H1 (cell line): Measurements from ENCODE around the gene NUMB. TPM values are rescaled to one million over a fixed set of nuclear protein-coding genes. Genes with fewer than 3 reads are reported as not detected.

Experiments used
- CTCF ChIA-PET: fragments of 300-600 bp; sonication (Branson Sonifier 250); formaldehyde crosslinking; loops from one replicate; lab custom pipeline; 2021; ENCODE audit not compliant: partially characterized antibody; lab: Charles Lee
- POLR2A ChIA-PET: fragments of 300-600 bp; sonication (Branson Sonifier 250); formaldehyde crosslinking; loops from one replicate; lab custom pipeline; 2021; ENCODE audit warnings: inconsistent platforms; ENCODE audit not compliant: partially characterized antibody; lab: Charles Lee
- DNase-seq, 2 experiments: peaks; one replicate each; pipeline versions ENCODE4 v3.0.0 to v3.0.0-alpha.2; 2010 to 2022; ENCODE audit warnings: low spot score in 2 of 2, low read depth in 1 of 2, mixed read lengths in 1 of 2
- FAIRE-seq: peaks from 2 replicates; lab custom pipeline; 2011; peaks lifted over from hg19 to GRCh38; lab: Jason Lieb, UNC
- H2AFZ ChIP-seq: 2 replicates; pipeline ENCODE4 v1.8.1; 2012; ENCODE audit warnings: low read length, inconsistent platforms
- H2AK5ac ChIP-seq: 2 replicates; pipeline ENCODE4 v1.6.1; 2013; ENCODE audit warnings: low read depth, low read length
- H2BK120ac ChIP-seq: replicated peaks from 2 replicates; pipeline ENCODE3; 2013; ENCODE audit warnings: low read depth, low read length, inconsistent platforms
- H2BK12ac ChIP-seq: 2 replicates; pipeline ENCODE4 v1.6.1; 2013; ENCODE audit warnings: low read depth, low read length
- H2BK15ac ChIP-seq: 2 replicates; pipeline ENCODE4 v1.6.1; 2013; ENCODE audit warnings: low read length
- H2BK20ac ChIP-seq: 2 replicates; pipeline ENCODE4 v1.6.1; 2013; ENCODE audit warnings: low read length
- H2BK5ac ChIP-seq: 2 replicates; pipeline ENCODE4 v1.6.1; 2013; ENCODE audit warnings: low read depth, low read length
- H3K14ac ChIP-seq: 2 replicates; pipeline ENCODE4 v1.6.1; 2013; ENCODE audit warnings: inconsistent platforms; ENCODE audit not compliant: insufficient read length
- H3K18ac ChIP-seq: 2 replicates; pipeline ENCODE4 v1.6.1; 2013; ENCODE audit warnings: low read length; ENCODE audit errors: extremely low read depth
- H3K23ac ChIP-seq: 2 replicates; pipeline ENCODE4 v1.6.1; 2013; ENCODE audit warnings: inconsistent platforms; ENCODE audit not compliant: insufficient read length
- H3K23me2 ChIP-seq: 2 replicates; pipeline ENCODE4 v1.6.1; 2013; ENCODE audit warnings: low read depth, low read length
- H3K27ac ChIP-seq: 2 replicates; pipeline ENCODE4 v1.6.1; 2011; ENCODE audit warnings: low read depth, low read length, inconsistent platforms
- H3K27me3 ChIP-seq, 4 experiments: replicated peaks in 1 of 4; 1 replicate in 1 of 4; 2 replicates in 3 of 4; pipeline versions ENCODE4 v1.6.1 to v1.8.1; 2011 to 2013; ENCODE audit warnings: low read length in 3 of 4, mild to moderate bottlenecking in 3 of 4, inconsistent platforms in 2 of 4, mixed read lengths in 2 of 4, moderate library complexity in 1 of 4; ENCODE audit not compliant: control insufficient read depth in 3 of 4, insufficient read depth in 3 of 4; ENCODE audit errors: extremely low read depth in 1 of 4
- H3K36me3 ChIP-seq, 4 experiments: 2 replicates each; pipeline versions ENCODE4 v1.6.1 to v1.8.1; 2011 to 2013; ENCODE audit warnings: mild to moderate bottlenecking in 4 of 4, low read length in 3 of 4, moderate library complexity in 2 of 4, control low read depth in 1 of 4, inconsistent platforms in 1 of 4; ENCODE audit not compliant: insufficient read depth in 4 of 4, control insufficient read depth in 2 of 4
- H3K4ac ChIP-seq: replicated peaks from 2 replicates; pipeline ENCODE3; 2013; ENCODE audit warnings: low read length, low read depth, mixed read lengths, inconsistent platforms; ENCODE audit not compliant: insufficient read length
- H3K4me1 ChIP-seq, 4 experiments: replicated peaks in 1 of 4; 1 replicate in 1 of 4; 2 replicates in 3 of 4; pipeline versions ENCODE4 v1.6.1 to v1.8.1; 2011 to 2013; ENCODE audit warnings: low read length in 3 of 4, inconsistent platforms in 2 of 4, mixed read lengths in 1 of 4; ENCODE audit not compliant: insufficient read depth in 4 of 4, control insufficient read depth in 3 of 4
- H3K4me2 ChIP-seq, 2 experiments: 2 replicates each; pipeline versions ENCODE4 v1.6.1 to v1.8.1; 2011 to 2013; ENCODE audit warnings: low read depth in 2 of 2, low read length in 2 of 2, control low read depth in 1 of 2, inconsistent platforms in 1 of 2, mild to moderate bottlenecking in 1 of 2; ENCODE audit not compliant: insufficient read depth in 1 of 2
- H3K4me3 ChIP-seq, 4 experiments: fragments of 200-600, 300-600 bp in 1 of 4; sonication (generic), shearing (Covaris generic), sonication (Bioruptor Twin) in 1 of 4; 2 replicates each; pipeline versions ENCODE4 v1.5.1 to v1.8.1; 2011 to 2016; ENCODE audit warnings: low read length in 4 of 4, low read depth in 3 of 4, control low read depth in 2 of 4, inconsistent platforms in 2 of 4, mild to moderate bottlenecking in 2 of 4, mixed read lengths in 1 of 4, moderate library complexity in 1 of 4; ENCODE audit not compliant: insufficient read depth in 2 of 4; ENCODE audit errors: extremely low read depth in 1 of 4
- H3K56ac ChIP-seq: replicated peaks from 2 replicates; pipeline ENCODE3; 2013; ENCODE audit warnings: low read depth, mild to moderate bottlenecking, mixed read lengths, low read length, inconsistent platforms; ENCODE audit not compliant: insufficient read length
- H3K79me1 ChIP-seq: 2 replicates; pipeline ENCODE4 v1.6.1; 2013; ENCODE audit warnings: low read depth, low read length, control low read depth
- H3K79me2 ChIP-seq, 2 experiments: 2 replicates each; pipeline versions ENCODE4 v1.6.1 to v1.8.1; 2012 to 2013; ENCODE audit warnings: low read length in 2 of 2, mild to moderate bottlenecking in 2 of 2, inconsistent platforms in 1 of 2; ENCODE audit not compliant: insufficient read depth in 2 of 2, control insufficient read depth in 1 of 2
- H3K9ac ChIP-seq, 4 experiments: replicated peaks in 1 of 4; 1 replicate in 1 of 4; 2 replicates in 3 of 4; pipeline versions ENCODE4 v1.6.1 to v1.8.1; 2011 to 2013; ENCODE audit warnings: low read depth in 3 of 4, low read length in 3 of 4, control low read depth in 2 of 4, mild to moderate bottlenecking in 2 of 4, moderate library complexity in 2 of 4, inconsistent platforms in 1 of 4; ENCODE audit errors: extremely low read depth in 1 of 4
- H3K9me3 ChIP-seq, 2 experiments: 2 replicates each; pipeline versions ENCODE4 v1.6.1 to v1.8.1; 2012 to 2013; ENCODE audit warnings: mild to moderate bottlenecking in 2 of 2, moderate library complexity in 2 of 2, control low read depth in 1 of 2, inconsistent platforms in 1 of 2, low read depth in 1 of 2, low read length in 1 of 2, mixed read lengths in 1 of 2; ENCODE audit not compliant: insufficient read depth in 2 of 2
- H4K20me1 ChIP-seq, 2 experiments: replicated peaks in 1 of 2; 2 replicates each; pipeline versions ENCODE3 to v1.8.1; 2011 to 2013; ENCODE audit warnings: inconsistent platforms in 2 of 2, low read length in 2 of 2, mild to moderate bottlenecking in 1 of 2; ENCODE audit not compliant: insufficient read depth in 2 of 2, control insufficient read depth in 1 of 2
- H4K5ac ChIP-seq: 2 replicates; pipeline ENCODE4 v1.6.1; 2013; ENCODE audit warnings: low read length, low read depth, mixed read lengths, inconsistent platforms; ENCODE audit not compliant: insufficient read length
- H4K8ac ChIP-seq: 2 replicates; pipeline ENCODE4 v1.8.0; 2013; ENCODE audit warnings: mild to moderate bottlenecking, moderate library complexity, low read length, inconsistent platforms; ENCODE audit not compliant: insufficient read depth; ENCODE audit errors: extremely low read depth
- H4K91ac ChIP-seq: replicated peaks from 2 replicates; pipeline ENCODE3; 2013; ENCODE audit warnings: low read length, mixed read lengths, inconsistent platforms; ENCODE audit not compliant: insufficient read length
- BACH1 ChIP-seq: IDR thresholded peaks from 2 replicates; pipeline ENCODE4 v1.6.1; 2012; ENCODE audit warnings: low read length, improper control_type of control experiment
- BCL11A ChIP-seq, 2 experiments: IDR thresholded peaks; one replicate each; pipeline ENCODE4 v1.6.1; 2011; ENCODE audit warnings: low read depth in 2 of 2, low read length in 2 of 2, mild to moderate bottlenecking in 2 of 2
- CREB1 ChIP-seq: IDR thresholded peaks from 2 replicates; pipeline ENCODE4 v1.6.1; 2012; ENCODE audit warnings: inconsistent platforms
- EGR1 ChIP-seq: IDR thresholded peaks from 2 replicates; pipeline ENCODE4 v1.6.1; 2011; ENCODE audit warnings: low read depth, low read length, borderline replicate concordance
- GABPA ChIP-seq: IDR thresholded peaks from 2 replicates; pipeline ENCODE4 v1.6.1; 2011; ENCODE audit warnings: mild to moderate bottlenecking, low read length, moderate library complexity, borderline replicate concordance; ENCODE audit not compliant: insufficient read depth
- PHF8 ChIP-seq: fragments of 200-600 bp; sonication (generic); conservative IDR thresholded peaks from 2 replicates; pipeline ENCODE4 v1.7.1; 2012; ENCODE audit warnings: low read depth, mild to moderate bottlenecking, inconsistent platforms, low read length, moderate library complexity
- POLR2A ChIP-seq, 2 experiments: IDR thresholded peaks; 1 replicate in 1 of 2; 2 replicates in 1 of 2; pipeline ENCODE4 v1.6.1; 2011; ENCODE audit warnings: low read depth in 2 of 2, low read length in 2 of 2, mild to moderate bottlenecking in 2 of 2; ENCODE audit errors: control extremely low read depth in 1 of 2
- RBBP5 ChIP-seq: IDR thresholded peaks from 2 replicates; pipeline ENCODE4 v1.7.1; 2012; ENCODE audit warnings: low read depth, mild to moderate bottlenecking, inconsistent platforms, low read length, moderate library complexity, borderline replicate concordance
- SAP30 ChIP-seq: fragments of 300-600 bp; sonication (generic); IDR thresholded peaks from 2 replicates; pipeline ENCODE4 v1.7.1; 2012; ENCODE audit warnings: low read length, moderate library complexity, mild to moderate bottlenecking, inconsistent platforms; ENCODE audit not compliant: insufficient read depth, insufficient replicate concordance
- WGBS, 2 experiments: shearing (Covaris generic) in 1 of 2; methylation state at CpG; one replicate each; pipeline versions ENCODE4 v1.1.6 to v1.1.7; 2013 to 2015; ENCODE audit warnings: low lambda C conversion rate in 2 of 2, mixed read lengths in 2 of 2, inconsistent platforms in 1 of 2, low coverage in 1 of 2, missing lambda C conversion rate in 1 of 2; ENCODE audit not compliant: insufficient replicate concordance in 2 of 2, insufficient coverage in 1 of 2, insufficient read length in 1 of 2; ENCODE audit errors: extremely low coverage in 1 of 2, missing lambda C conversion rate in 1 of 2; 5-methylcytosine and 5-hydroxymethylcytosine counted together
- polyA plus RNA-seq, 7 experiments: library from polyadenylated mRNA; depleted of rRNA in 3 of 7; stranded (reverse) in 5 of 7; unstranded in 2 of 7; fragments of >200 nt in 5 of 7; fragments of 200-250 nt in 2 of 7; gene quantifications; 1 replicate in 5 of 7; 2 replicates in 1 of 7; 4 replicates in 1 of 7; pipeline versions ENCODE4 v1.2.1 to v1.2.3, GENCODE V29; 2011 to 2013; ENCODE audit warnings: missing spikeins in 2 of 7, mixed read lengths in 2 of 7
- total RNA-seq: library from RNA; stranded (reverse); fragmentation: NEBNext Ultra II Directional; extraction: Animal tissue kit (Norgen Biotek cat#: 25700); gene quantifications from 2 replicates; pipeline ENCODE4 v1.2.1, GENCODE V29; 2021

Gene NUMB
- total and polyA plus RNA-seq, 2 of the 8 experiments (the other 6 are each of a cell fraction or from before 2014, with no cell fraction given): 54.3 to 78.1 TPM

DNA sequence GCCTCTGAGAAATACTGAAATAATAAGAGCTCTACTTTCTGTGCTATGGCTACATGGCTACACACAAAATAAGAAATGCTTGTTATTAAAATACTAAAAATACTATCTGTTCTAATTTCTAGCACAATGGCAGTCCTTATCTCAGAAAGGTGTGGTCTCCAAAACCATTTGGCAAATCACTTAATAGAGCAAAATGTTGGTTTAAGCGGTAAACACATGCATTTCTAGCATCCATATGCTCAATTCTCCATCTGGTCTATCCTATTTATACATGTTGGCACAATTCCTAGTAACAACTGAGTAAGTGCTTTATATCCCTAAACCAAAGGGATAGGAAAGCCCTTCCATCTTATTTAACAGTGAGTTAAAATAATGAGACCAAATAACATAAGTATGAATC, 114.0 kb downstream of the NUMB start:
- H3K23me2 ChIP-seq: no peaks in the 10 kb centered on the region
- no peak overlapping the region for H4K5ac ChIP-seq
- no peak overlapping the region for H3K27ac ChIP-seq
- peaks cover 3 to 4% of the 10 kb centered on the region in 2 experiments for H4K20me1 ChIP-seq
- H2AFZ ChIP-seq: no peak overlapping the region
- H3K14ac ChIP-seq: no peak overlapping the region
- POLR2A ChIA-PET: no interaction called here
- no peak overlapping the region for H3K18ac ChIP-seq
- H3K9me3 ChIP-seq: no peaks in the 10 kb centered on the region
- H3K79me1 ChIP-seq: peaks cover 4% of the 10 kb centered on the region
- H3K9ac ChIP-seq: no peak overlapping the region
- H3K79me2 ChIP-seq: no peaks in the 10 kb centered on the region
- H3K23ac ChIP-seq: no peak overlapping the region
- WGBS, 2 experiments: 86% methylated on average over 1 of the region's 1 CpG; no CpG with 5 or more reads in 1 of the 2 experiments
- CTCF ChIA-PET: interaction anchor here (1.0 kb wide), 2 partner anchors 14 to 49 kb away, joined by 3 to 4 read pairs; no protein-coding TSS in a partner anchor
- no peak overlapping the region for H2AK5ac ChIP-seq
- TF ChIP-seq RBBP5 (no peak), EGR1 (no peak), BCL11A (IDR thresholded peaks at IDR 0.05; ENCODE audit: low read depth in 2 of 2, low read length in 2 of 2) (no peak), GABPA (no peak), PHF8 (no peak), SAP30 (no peak), CREB1 (no peak), POLR2A (IDR thresholded peaks at IDR 0.05; ENCODE audit: control extremely low read depth in 1 of 2, low read depth in 2 of 2, low read length in 2 of 2) (no peak), BACH1 (no peak)
- no peak overlapping the region for H3K4me3 ChIP-seq
- no peak overlapping the region for H3K56ac ChIP-seq
- FAIRE-seq (no peak), DNase-seq (no peak)
- no peak overlapping the region for H2BK5ac ChIP-seq
- 0 out of 8 replicates have a peak, but pooled peaks cover 0 to 2% (median 0%) of the 10 kb centered on the region in 4 experiments for H3K36me3 ChIP-seq
- H3K27me3 ChIP-seq: no peaks in the 10 kb centered on the region
- H4K8ac ChIP-seq: no peak overlapping the region
- no peak overlapping the region for H3K4me2 ChIP-seq
- H4K91ac ChIP-seq: no peak overlapping the region
- H2BK20ac ChIP-seq: no peak overlapping the region
- no peak overlapping the region for H3K4ac ChIP-seq
- H2BK120ac ChIP-seq: no peak overlapping the region
- H2BK12ac ChIP-seq: no peak overlapping the region
- no peak overlapping the region for H2BK15ac ChIP-seq
- peaks cover 0 to 5% (median 4%) of the 10 kb centered on the region in 4 experiments; a peak in 5 of 7 replicates for H3K4me1 ChIP-seq
